Measurements from ENCODE around the gene MAFF.

Gene MAFF

GRCh38 chr22:38189104-38189503 lies 12.7 kb upstream of the MAFF start:
- DNase-seq (ENCODE audit: low read depth) = no peak
- H3K4me3 ChIP-seq (ENCODE audit: low read depth, low read length) = no peak overlapping the region
- no peak for TF ChIP-seq CTCF (IDR thresholded peaks at IDR 0.05; ENCODE audit: control insufficient read depth, extremely low read depth, insufficient read depth)

- no peak for TF ChIP-seq CTCF (IDR thresholded peaks at IDR 0.05; ENCODE audit: control insufficient read depth, extremely low read depth, insufficient read depth)
- no peak overlapping the region for H3K4me3 ChIP-seq (ENCODE audit: low read depth, low read length)
- DNase-seq (ENCODE audit: low read depth) = no peak
Observed at GRCh38 chr22:38190581-38190980, 11.2 kb upstream of the MAFF start.

- TF ChIP-seq CTCF (IDR thresholded peaks at IDR 0.05; ENCODE audit: control insufficient read depth, extremely low read depth, insufficient read depth) = no peak
- DNase-seq (ENCODE audit: low read depth) = no peak
- H3K4me3 ChIP-seq (ENCODE audit: low read depth, low read length) = no peak overlapping the region
Observed at GRCh38 chr22:38191055-38191454, 10.7 kb upstream of the MAFF start.

GRCh38 chr22:38191731-38192474 lies 9.9 kb upstream of the MAFF start:
- no peak for DNase-seq (ENCODE audit: low read depth)
- no peak overlapping the region for H3K4me3 ChIP-seq (ENCODE audit: low read depth, low read length)
- TF ChIP-seq CTCF (IDR thresholded peaks at IDR 0.05; ENCODE audit: control insufficient read depth, extremely low read depth, insufficient read depth) = no peak

DNA sequence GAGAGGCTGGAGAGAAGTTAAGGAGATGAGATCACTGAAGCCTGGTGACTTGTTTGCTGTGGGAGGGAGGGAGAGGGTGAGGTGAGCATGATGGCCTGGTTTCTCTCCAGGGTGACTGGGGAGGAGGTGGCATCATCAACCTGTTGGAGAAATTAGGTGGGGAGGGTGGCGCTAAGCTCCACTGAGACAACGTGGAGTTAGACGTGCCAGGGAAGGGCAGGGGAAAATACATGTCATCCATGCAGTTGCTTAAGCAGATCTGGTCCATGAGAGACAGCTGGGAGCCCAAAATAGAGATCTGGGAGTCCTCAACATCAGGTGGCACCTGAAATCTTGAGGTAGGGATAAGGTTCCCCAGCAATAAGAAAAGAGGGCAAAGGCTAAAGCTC lies 9.3 kb upstream of the MAFF start:
- no peak for TF ChIP-seq CTCF (IDR thresholded peaks at IDR 0.05; ENCODE audit: control insufficient read depth, extremely low read depth, insufficient read depth)
- no peak overlapping the region for H3K4me3 ChIP-seq (ENCODE audit: low read depth, low read length)
- DNase-seq (ENCODE audit: low read depth) = no peak

- no peak overlapping the region for H3K4me3 ChIP-seq (ENCODE audit: low read depth, low read length)
- no peak for DNase-seq (ENCODE audit: low read depth)
- no peak for TF ChIP-seq CTCF (IDR thresholded peaks at IDR 0.05; ENCODE audit: control insufficient read depth, extremely low read depth, insufficient read depth)
Observed at GRCh38 chr22:38193580-38193979, 8.2 kb upstream of the MAFF start.
